Ecto neural progenitor cell (in vitro differentiated cells): ENCODE data around the gene OR52K1.
"Not testable (repeated sequence)": the region's sequence is repeated elsewhere in the genome, so short reads cannot be mapped to it uniquely, and the experiment has no call there.

ENCODE experiments used
- DNase-seq: peaks from one replicate; pipeline ENCODE4 v3.0.0-alpha.2; 2018; ENCODE audit warnings: low spot score

OR52K1 gene

DNA sequence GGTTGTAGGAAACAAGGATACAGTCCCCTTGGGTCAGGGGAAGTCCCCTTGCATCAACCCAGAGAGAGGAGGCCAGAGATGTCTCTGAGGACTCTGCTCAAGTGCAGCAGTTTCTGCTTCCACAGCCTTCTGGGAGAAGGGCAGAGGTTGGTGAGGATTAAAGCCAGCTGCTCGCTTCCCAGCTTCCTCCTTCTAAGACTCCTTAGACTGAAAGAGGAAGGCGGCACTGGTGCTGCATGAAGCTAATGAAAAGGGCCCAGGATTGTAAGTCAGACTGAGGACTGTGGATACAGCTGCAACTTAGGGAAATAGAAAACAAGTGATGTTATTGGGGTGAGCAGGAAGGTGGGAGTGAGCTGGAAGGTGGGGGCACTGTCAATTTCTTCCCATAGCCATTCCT lies at the start of gene OR52K1:
Gene OR52K1 (plus strand): TSS at position 202 of the 400 bp plus-strand sequence. CDS start 6,255 bp downstream, outside the sequence.
- no peak for DNase-seq

DNA sequence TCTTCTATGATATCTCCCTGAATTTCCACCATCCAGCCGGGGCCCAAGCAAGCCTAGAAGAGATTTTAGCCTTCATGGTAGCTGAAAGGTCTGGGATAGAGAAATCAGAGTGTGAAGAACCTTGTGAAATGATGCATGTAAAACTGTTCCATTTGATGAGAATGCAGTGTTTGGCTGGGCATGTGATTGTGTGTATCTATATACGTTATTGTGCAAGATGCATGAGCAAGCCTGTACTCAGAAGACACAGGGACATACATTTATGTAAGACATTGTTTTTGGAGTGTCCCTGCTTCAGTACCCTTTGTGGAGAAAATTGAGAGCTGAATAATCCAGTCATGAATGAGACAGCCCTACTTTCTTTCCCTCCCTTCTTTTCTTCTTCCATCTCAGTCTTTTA lies 48.6 kb upstream of the OR52K1 start:
- DNase-seq, result no peak

GRCh38 chr11:4436411-4436810 lies 46.0 kb upstream of the OR52K1 start:
- no peak for DNase-seq

DNA sequence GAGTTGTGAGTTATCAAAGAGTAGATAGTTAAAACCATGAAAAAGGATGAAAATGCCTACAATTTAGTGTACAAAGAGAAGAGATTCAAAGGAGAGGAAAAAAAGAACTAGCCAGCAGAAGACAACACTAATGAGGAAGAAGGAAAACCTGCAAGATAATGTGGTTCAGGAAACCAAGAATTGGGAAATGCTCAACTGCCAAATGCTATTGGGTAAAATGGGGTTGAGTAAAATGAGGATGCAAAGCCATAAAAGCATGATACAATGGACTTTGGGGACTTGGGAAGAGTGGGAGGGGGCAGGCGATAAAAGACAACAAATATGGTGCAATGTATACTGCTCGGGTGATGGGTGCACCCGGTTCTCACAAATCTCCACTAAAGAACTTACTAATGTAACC lies 40.9 kb upstream of the OR52K1 start:
- DNase-seq, result no peak

- no peak for DNase-seq
Observed at GRCh38 chr11:4443232-4443891, 39.1 kb upstream of the OR52K1 start.

- no peak for DNase-seq
Observed at GRCh38 chr11:4448995-4449394, 33.5 kb upstream of the OR52K1 start, which contains the start of gene OR52K2. Gene OR52K2 (plus strand): TSS chr11:4449295. CDS start chr11:4449340, 45 bp downstream.

DNA sequence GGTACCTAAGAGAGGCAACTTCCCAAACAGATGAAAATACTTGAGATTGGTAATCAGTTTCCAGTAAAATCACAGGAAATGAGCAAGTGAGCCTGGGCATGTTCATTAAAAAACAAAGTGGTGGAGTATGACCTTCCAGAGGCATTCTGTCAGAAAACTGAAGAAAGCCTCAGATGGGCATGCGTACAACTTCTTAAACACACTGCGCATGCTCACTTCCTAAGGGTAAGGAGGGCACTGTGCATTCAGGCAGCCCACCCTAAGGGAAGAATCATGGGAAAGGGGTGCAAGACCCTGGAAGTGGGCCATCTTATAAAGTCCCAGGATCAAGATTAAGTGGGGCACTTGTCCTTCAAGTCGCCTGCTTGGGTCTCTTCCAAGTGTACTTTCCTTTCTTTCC lies 29.3 kb upstream of the OR52K1 start:
- no peak for DNase-seq

DNA sequence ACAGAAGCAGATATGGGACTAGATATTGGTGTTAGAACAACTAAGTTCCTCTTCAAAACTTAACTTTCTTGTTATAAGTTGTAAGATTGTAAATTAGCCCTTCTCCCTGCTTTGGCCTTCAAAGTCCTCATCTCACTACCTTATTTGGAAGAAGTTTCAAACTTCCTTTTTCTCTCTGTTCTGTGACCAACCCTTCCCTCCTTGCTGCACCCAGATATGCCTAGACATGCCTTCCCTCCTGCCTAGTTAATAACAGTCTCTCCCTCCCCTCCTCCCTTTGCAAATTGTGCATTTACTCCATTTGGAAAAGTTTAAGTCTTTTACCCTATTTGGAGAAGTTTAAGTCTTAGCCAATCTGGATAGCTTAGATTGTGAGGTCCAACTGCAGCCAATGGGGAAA lies 28.4 kb upstream of the OR52K1 start:
- DNase-seq, result no peak

DNA sequence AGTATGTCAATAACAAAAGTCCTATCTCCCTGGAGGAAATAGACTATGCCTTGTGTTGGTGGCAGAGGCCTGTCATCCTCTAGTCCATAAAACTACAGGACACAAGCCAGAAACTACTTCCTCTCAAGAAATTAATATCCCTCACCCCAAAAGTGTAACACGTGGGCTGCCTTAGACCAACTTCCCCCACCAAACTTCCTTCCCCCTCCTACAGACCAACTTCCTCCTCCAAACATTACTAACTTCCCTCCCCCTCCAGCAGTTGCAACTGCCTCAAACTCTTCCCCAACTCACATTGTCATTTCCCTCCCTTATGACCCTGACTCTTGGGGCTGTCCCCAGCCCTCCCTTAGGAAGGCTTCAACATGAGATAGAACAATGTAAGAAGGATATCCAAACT lies 27.0 kb upstream of the OR52K1 start:
- DNase-seq, result no peak

DNA sequence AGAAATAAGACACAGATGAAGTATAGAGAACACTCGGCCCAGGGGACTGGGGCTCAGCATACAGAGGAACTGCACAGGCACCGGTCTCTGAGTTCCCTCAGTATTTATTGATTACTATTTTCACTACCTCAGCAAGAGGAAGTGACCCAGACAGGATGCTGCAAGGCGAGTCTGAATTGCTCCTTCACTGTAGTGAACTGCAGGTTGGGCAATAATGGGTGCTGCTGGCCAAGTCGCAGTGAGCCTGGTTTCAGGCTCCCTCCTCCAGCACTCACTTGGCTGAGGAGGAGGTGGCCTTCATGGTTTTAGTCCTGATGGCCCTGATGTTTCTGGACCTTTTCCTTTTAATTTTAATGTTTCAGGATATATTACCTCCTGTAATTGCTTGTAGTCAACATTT lies 22.9 kb upstream of the OR52K1 start:
- DNase-seq, result no peak

DNA sequence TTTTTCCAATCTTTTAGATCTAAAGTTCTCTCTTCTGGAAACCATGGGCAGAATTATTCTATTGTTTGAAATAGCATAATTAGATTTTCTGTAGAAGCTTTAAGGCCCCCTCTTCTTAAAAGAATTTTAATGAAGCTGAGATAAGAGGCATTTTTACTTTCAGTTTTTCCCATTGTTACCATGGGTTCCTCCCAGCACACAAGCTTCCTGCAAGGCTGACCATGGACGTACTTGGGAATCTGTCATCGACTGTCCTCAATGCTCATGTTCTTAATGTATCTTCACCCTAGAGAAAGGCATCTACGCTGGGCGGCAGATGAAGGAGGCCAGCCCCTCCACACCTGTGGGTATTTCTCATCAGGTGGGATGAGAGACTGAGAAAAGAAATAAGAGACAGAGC lies 22.3 kb upstream of the OR52K1 start:
- DNase-seq, result no peak

- DNase-seq, result no peak
Observed at GRCh38 chr11:4464216-4465159, 18.0 kb upstream of the OR52K1 start.

DNA sequence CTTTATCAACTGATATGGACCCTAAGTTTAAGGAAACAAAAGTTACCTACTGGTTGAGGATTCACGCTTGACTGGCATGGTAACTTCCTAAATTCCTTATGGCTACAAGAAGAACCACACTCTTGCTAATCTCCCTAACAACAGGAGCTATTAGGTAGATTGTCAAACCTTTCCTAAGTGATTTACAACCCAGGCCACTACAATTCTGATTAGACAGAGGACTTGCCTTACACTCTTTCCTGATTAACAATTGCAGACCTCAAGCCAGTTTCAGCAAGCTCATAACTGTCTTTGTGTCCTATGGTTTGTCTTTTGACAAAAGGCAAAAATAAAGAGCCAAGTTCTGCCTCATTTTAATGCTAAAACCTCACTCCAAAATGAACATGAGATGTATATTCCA lies 17.0 kb upstream of the OR52K1 start:
- DNase-seq, result no peak

DNA sequence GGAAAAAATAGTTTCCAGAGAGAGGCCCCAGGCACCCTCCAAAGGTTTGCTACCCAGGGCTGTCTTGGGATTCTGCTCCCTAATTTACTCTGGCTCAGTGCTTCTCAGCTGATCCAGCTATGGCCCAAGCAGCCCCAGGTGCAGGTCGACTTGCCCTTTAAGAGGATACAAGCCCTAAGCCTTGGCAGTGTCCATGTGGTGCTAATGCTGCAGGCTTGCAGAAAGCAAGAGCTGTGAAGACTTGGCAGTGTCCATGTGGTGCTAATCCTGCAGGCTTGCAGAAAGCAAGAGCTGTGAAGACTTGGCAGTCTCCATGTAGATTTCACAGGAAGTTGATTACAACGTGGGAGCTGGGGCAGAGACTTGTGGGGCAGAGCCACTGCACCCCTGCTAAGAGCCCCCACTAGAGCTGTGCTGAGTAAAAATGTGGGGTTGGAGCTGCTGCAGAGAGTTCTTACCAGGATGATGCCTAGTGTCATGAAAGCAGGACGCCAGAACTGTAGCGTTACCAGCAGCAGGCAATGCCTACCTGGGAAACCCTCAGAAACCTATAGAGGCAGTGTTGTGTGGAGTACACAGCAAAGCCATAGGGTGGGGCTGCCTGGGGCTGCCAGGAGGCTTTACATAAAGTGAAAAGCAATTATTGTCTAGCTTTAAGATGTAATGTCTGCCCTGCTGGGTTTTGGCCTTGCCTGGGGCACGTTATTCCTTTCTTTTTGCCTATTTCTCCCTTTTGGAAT lies 16.1 kb upstream of the OR52K1 start:
- DNase-seq, result no peak

DNA sequence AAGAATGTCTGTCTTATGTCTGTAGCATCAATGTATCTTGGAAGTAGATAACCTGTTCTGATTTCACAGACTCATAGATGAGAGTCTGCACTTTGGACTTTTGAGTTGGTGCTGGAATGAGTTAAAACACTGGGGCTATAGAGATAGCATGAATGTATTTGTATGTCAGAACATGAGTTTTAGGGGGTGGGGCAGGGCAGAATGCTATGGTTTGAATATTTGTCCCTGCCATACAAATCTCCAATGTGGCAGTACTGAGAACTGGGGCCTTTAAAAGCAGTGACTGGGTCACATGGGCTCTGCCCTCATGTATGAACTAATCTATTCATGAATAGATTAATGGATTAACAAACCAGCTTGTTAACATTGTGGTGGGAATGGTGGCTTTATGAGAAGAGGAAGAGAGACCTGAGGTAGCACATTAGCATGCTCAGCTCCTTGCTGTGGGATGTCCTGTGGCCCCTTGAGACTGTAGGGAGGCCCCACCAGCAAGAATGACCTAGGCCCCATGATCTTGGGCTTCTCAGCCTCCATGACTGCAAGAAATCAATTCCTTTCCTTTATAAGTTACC lies 15.5 kb upstream of the OR52K1 start:
- DNase-seq, result no peak

GRCh38 chr11:4467811-4468606 lies 14.4 kb upstream of the OR52K1 start:
- no peak for DNase-seq

DNA sequence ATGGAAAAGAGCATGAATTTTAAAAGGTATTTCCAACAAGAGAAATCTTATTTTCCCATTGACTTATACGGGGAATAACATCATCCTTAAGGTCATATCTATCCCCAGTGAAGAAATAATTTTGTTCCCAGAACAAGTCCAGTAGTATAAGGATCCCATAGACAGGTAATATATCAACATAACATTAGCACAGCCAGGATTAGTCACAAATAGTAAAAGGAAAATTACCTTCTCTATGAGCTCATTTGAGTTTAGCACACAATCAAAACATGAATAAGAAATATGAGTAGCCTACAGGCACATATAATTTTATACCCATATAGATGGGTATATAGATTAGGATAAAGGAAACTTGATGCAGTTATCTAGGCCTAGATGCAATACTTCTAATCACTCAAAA lies 2.8 kb upstream of the OR52K1 start:
- DNase-seq, result no peak

DNA sequence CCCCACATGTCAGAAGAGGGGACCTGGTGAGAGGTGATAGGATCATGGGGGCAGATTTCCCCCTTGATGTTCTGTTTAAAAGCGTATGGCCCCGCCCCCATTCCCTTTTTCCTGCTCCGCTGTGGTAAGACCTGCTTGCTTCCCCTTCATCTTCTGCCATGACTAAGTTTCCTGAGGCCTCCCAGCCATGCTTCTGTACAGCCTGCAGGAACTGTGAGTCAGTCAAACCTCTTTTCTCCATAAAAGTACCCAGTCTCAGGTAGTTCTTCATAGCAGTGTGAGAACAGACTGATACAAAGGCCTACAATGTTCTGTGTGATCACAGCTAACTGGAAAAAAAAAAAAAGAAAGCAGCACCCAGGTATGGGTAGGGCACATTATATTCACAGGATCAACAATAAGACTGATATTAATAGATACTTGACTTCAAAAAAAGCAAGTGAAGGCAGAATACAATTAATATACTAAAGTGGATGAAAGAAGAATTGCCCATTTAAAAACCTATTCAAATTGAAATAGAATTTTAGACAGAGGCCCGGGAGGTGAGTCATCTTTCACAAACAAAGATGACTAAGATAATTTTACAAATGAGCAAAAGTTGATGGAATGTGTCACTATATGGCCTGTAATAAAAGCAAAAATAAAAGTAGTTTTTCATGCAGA lies 1.7 kb upstream of the OR52K1 start:
- no peak for DNase-seq

- DNase-seq, result no peak
Observed at GRCh38 chr11:4481240-4481582, 1.2 kb upstream of the OR52K1 start.

DNA sequence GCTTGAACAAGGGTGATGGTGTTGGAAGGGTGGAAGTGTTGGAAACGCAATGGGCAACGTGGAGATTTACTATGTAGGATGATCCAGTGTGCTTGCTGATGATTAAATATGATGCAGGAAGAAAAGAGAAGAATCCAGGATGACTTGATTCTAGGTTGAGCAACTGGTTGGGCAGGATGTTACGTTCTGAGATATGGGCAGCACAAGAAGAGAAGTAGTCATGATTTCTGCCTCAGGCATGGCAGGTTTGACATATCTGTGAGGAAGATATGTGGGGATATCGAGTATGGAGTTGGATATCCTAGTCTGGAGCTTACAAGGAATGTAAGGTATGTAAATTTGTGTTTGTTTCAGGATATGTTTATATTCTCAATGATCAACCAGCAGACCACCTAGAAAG lies 1.9 kb downstream of the OR52K1 start:
- no peak for DNase-seq

DNA sequence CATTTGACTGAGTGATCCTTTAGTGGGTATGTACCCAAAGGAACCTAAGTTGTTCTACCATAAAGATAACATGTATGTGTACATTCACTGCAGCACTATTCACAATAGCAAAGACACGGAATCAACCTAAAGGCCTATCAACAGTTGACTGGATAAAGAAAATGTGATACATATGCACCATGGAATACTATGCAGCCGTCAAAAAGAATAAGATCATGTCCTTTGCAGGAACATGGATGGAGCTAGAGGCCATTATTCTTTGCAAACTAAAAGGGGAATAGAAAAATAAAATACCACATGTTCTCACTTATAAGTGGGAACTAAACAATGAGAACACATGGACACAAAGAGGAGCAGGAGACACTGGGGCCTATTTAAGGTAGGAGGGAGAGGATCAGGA lies 9.0 kb downstream of the OR52K1 start:
- not testable (repeated sequence) for DNase-seq
